Pons (tissue), 1 donor: ENCODE measurements around the gene LMF1.

Experiments used
- DNase-seq: peaks from one replicate; pipeline ENCODE4 v3.0.0-alpha.2; 2016; ENCODE audit warnings: low spot score

LMF1 gene

GRCh38 chr16:1002399-1003166 lies 31.8 kb upstream of the LMF1 start:
- DNase-seq = no peak

GRCh38 chr16:1001096-1001495 lies 30.3 kb upstream of the LMF1 start:
- no peak for DNase-seq

GRCh38 chr16:1000608-1001007 lies 29.8 kb upstream of the LMF1 start:
- no peak for DNase-seq

- no peak for DNase-seq
Measured at GRCh38 chr16:999677-1000076, 28.9 kb upstream of the LMF1 start.

- no peak for DNase-seq
Measured at GRCh38 chr16:998615-999014, 27.8 kb upstream of the LMF1 start.

- no peak for DNase-seq
Measured at GRCh38 chr16:998211-998610, 27.4 kb upstream of the LMF1 start.

- no peak for DNase-seq
Measured at GRCh38 chr16:997440-998051, 26.8 kb upstream of the LMF1 start.

- no peak for DNase-seq
Measured at GRCh38 chr16:996681-997080, 25.9 kb upstream of the LMF1 start.

GRCh38 chr16:995783-996182 lies 25.0 kb upstream of the LMF1 start:
- DNase-seq = no peak

GRCh38 chr16:995087-995486 lies 24.3 kb upstream of the LMF1 start:
- DNase-seq = no peak

- no peak for DNase-seq
Measured at GRCh38 chr16:993731-994130, 22.9 kb upstream of the LMF1 start.

- DNase-seq = peak; percentile 42
Measured at GRCh38 chr16:991773-992172, 21.0 kb upstream of the LMF1 start.

- DNase-seq = no peak
Measured at GRCh38 chr16:991345-991744, 20.6 kb upstream of the LMF1 start.

GRCh38 chr16:990516-991291 lies 19.9 kb upstream of the LMF1 start:
- peak; percentile 85 for DNase-seq

- DNase-seq = no peak
Measured at GRCh38 chr16:989354-989814, 18.6 kb upstream of the LMF1 start.

GRCh38 chr16:988471-989353 lies 17.9 kb upstream of the LMF1 start:
- no peak for DNase-seq

GRCh38 chr16:987906-988305 lies 17.1 kb upstream of the LMF1 start:
- no peak for DNase-seq

- DNase-seq = no peak
Measured at GRCh38 chr16:986925-987582, 16.3 kb upstream of the LMF1 start.

- no peak for DNase-seq
Measured at GRCh38 chr16:986411-986810, 15.6 kb upstream of the LMF1 start.

GRCh38 chr16:985646-986400 lies 15.0 kb upstream of the LMF1 start:
- DNase-seq = no peak
